Psoas muscle (tissue), 8 donors: ENCODE measurements around the gene CIC. TPM values are rescaled to one million over a fixed set of nuclear protein-coding genes. Genes with fewer than 3 reads are reported as not detected.

Experiments
- ATAC-seq, 4 donors: fragments of 200-7000 bp; cut with Tn5 transposase; one replicate each; pipeline ENCODE4 v1.9.1; 2020; ENCODE audit warnings: moderate library complexity in 3 of 4, mild to moderate bottlenecking in 2 of 4
- DNase-seq, 2 donors: peaks; one replicate each; pipeline ENCODE4 v3.0.0-alpha.2; 2020
- H3K27ac ChIP-seq: fragments of 200-600 bp; one replicate; pipeline ENCODE4 v1.8.0; 2022
- H3K27me3 ChIP-seq, 3 donors: fragments of 200-600 bp in 1 of 3; one replicate each; pipeline versions ENCODE4 v1.6.1 to v1.8.0; 2013 to 2022; ENCODE audit warnings: low read length in 2 of 3, mild to moderate bottlenecking in 2 of 3, moderate library complexity in 1 of 3; ENCODE audit not compliant: insufficient read depth in 3 of 3
- H3K36me3 ChIP-seq, 2 donors: fragments of 200-600 bp in 1 of 2; one replicate each; pipeline versions ENCODE4 v1.6.1 to v1.8.0; 2013 to 2022; ENCODE audit warnings: low read depth in 1 of 2, mild to moderate bottlenecking in 1 of 2, moderate library complexity in 1 of 2; ENCODE audit not compliant: insufficient read depth in 1 of 2
- H3K4me1 ChIP-seq: fragments of 200-600 bp; one replicate; pipeline ENCODE4 v1.8.0; 2022
- H3K4me3 ChIP-seq: fragments of 200-600 bp; one replicate; pipeline ENCODE4 v1.8.0; 2022; ENCODE audit warnings: mild to moderate bottlenecking
- H3K9me3 ChIP-seq: fragments of 200-600 bp; one replicate; pipeline ENCODE4 v1.8.0; 2022
- WGBS, 3 donors: extraction: QIAGEN DNeasy Blood & Tissue Kit; methylation state at CpG; one replicate each; pipeline versions ENCODE4 v1.1.6 to v1.1.7; 2013; 5-methylcytosine and 5-hydroxymethylcytosine counted together
- intact Hi-C, 2 donors: fragments of 100-400 bp; cut with DNase I; formaldehyde crosslinking; loops; one replicate each; pipeline versions ENCODE4 v1.11.0 to v1.14.2; 2022
- polyA plus RNA-seq, 3 donors: library from polyadenylated mRNA; stranded (reverse); fragments of 200-250 nt; gene quantifications; one replicate each; pipeline ENCODE4 v1.2.3, GENCODE V29; 2013
- total RNA-seq, 4 donors: library from RNA; stranded (reverse); fragmentation: NEBNext Ultra II Directional in 2 of 4; extraction: Animal tissue kit (Norgen Biotek cat#: 25700) in 2 of 4; gene quantifications; one replicate each; pipeline versions ENCODE4 v1.2.1 to v1.2.4, GENCODE V29; 2021 to 2023
- TF ChIP-seq, protein P1 (sequence below): fragments of 200-600 bp; IDR thresholded peaks from one replicate; pipeline ENCODE4 v1.8.0; 2022; ENCODE audit warnings: antibody characterized with exemption
- donor health status: healthy with polysubstance abuse.
- donor health status: DM: no; HTN: no; CAD: no; lungs with moderate emphysema.
- donor health status: Bipolar disorder and iron deficiency.
- donor health status: healthy.
- donor health status: DM: yes; HTN: yes; CAD: no.
- donor health status: DM: no; HTN: no; CAD: no.
- donor health status: DM: no; HTN: no; CAD: no.
- donor health status: DM: yes; HTN: yes; CAD: no.

CIC gene
- total and polyA plus RNA-seq, 7 donors = 17.1 to 55.0 (median 36.4) TPM

DNA sequence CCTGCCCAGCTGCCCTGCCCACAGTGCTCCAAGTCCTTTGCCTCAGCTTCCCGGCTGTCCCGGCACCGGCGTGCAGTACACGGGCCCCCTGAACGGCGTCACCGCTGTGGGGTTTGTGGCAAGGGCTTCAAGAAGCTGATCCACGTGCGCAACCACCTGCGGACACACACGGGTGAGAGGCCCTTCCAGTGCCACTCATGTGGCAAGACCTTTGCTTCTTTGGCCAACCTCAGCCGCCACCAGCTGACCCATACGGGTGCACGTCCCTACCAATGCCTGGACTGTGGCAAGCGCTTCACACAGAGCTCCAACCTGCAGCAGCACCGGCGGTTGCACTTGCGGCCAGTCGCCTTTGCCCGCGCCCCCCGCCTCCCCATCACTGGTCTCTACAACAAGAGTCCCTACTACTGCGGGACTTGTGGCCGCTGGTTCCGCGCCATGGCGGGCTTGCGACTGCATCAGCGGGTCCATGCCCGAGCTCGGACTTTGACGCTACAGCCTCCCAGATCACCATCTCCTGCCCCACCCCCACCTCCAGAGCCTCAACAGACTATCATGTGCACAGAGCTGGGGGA is 43.2 kb upstream of the CIC start:
- WGBS, 3 donors = 94 to 95% (median 94%) methylated on average over 29 to 33 of the region's 33 CpGs
- H3K4me3 ChIP-seq = no peak overlapping the region
- TF ChIP-seq, protein P1, sequence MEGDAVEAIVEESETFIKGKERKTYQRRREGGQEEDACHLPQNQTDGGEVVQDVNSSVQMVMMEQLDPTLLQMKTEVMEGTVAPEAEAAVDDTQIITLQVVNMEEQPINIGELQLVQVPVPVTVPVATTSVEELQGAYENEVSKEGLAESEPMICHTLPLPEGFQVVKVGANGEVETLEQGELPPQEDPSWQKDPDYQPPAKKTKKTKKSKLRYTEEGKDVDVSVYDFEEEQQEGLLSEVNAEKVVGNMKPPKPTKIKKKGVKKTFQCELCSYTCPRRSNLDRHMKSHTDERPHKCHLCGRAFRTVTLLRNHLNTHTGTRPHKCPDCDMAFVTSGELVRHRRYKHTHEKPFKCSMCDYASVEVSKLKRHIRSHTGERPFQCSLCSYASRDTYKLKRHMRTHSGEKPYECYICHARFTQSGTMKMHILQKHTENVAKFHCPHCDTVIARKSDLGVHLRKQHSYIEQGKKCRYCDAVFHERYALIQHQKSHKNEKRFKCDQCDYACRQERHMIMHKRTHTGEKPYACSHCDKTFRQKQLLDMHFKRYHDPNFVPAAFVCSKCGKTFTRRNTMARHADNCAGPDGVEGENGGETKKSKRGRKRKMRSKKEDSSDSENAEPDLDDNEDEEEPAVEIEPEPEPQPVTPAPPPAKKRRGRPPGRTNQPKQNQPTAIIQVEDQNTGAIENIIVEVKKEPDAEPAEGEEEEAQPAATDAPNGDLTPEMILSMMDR = no peak
- no peak for ATAC-seq
- peaks cover 11% of the 10 kb centered on the region for H3K4me1 ChIP-seq
- intact Hi-C loops = no loop called here
- no peaks in the 10 kb centered on the region for H3K27me3 ChIP-seq
- no peaks in the 10 kb centered on the region for H3K9me3 ChIP-seq
- H3K36me3 ChIP-seq = peaks cover 6 to 70% of the 10 kb centered on the region in 2 donors
- no peak overlapping the region for H3K27ac ChIP-seq
- no peak for DNase-seq

DNA sequence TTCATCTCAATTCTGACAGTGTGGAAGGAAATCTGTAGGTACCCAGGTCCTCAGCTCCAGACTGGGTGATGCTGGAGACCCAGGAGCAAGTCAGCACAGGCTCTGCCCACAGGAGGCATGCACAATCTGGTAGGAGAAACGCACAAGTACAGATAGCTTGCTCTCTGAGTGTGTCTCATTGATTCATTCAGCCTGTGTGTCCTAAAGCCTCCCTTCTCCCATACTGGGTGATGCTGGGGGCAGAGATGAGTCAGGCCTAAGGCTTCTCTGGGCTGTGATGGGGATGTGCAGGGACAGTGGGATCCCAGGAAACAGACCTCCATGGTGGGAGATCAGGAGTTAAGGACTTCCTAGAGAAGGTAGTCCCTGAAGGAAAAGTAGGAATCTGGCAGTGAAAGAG is 42.2 kb upstream of the CIC start:
- H3K9me3 ChIP-seq = no peaks in the 10 kb centered on the region
- no peaks in the 10 kb centered on the region for H3K27me3 ChIP-seq
- peaks cover 2% of the 10 kb centered on the region for H3K4me1 ChIP-seq
- ATAC-seq (no peak), DNase-seq (no peak)
- intact Hi-C loops = no loop called here
- H3K27ac ChIP-seq = no peak overlapping the region
- 90 to 96% (median 91%) methylated on average over 1 of the region's 1 CpG for WGBS, 3 donors
- H3K4me3 ChIP-seq = no peak overlapping the region
- TF ChIP-seq, protein P1 = no peak
- H3K36me3 ChIP-seq = peaks cover 6 to 81% of the 10 kb centered on the region in 2 donors

DNA sequence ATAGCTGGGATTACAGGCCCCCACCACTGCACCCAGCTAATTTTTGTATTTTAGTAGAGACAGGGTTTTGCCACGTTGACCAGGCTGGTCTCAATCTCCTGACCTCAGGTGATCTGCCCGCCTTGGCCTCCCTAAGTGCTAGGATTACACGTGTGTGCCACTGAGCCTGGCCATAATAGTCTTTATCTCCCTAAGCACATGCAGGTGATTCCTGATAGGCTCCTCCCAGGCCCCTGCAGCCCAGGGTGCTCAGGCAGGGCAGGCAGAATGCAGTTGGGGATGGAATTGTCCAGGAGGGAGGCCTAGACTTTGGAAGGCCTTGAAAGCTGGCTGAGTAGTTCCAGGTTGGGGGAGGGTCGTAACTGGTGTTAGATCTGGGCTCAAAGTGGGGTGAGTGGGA is 40.4 kb upstream of the CIC start:
- TF ChIP-seq, protein P1 = no peak
- intact Hi-C loops = no loop called here
- H3K9me3 ChIP-seq = no peaks in the 10 kb centered on the region

DNA sequence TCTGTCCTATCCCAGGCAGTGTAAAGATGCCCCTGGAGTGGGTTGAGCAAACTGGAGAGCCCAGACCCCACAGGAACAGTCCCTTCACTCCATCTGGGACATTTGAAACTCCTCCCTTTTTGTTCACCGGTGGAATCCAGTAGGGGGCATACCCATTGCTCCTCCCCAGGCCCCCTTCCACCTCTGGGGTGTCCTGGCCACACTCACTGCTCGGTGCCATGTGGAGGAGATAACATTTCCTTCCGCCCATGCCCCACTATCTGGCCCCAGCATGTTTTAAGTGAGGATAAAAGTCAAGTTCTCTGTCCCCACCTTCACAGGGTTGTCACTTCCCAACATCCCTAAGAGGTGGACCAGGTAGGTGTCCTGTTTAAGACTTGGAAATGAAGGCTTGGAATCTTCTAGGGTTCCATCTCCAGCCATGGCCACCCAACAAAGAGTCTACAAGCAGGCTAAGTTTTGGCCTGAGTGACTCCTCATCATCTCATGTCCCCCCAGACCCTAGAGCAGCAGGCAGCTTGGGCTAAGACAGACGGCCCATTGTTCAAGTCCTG is 39.7 kb upstream of the CIC start:
- intact Hi-C loops = no loop called here
- TF ChIP-seq, protein P1 = no peak
- Histone ChIP-seq H3K4me1 (no peaks in the 10 kb centered on the region), H3K36me3 (peaks cover 9 to 98% of the 10 kb centered on the region in 2 donors), H3K4me3 (no peak overlapping the region), H3K9me3 (no peaks in the 10 kb centered on the region), H3K27ac (no peak overlapping the region), H3K27me3 (no peaks in the 10 kb centered on the region)
- 60 to 77% (median 62%) methylated on average over 4 of the region's 4 CpGs for WGBS, 3 donors
- ATAC-seq = no peak
- DNase-seq = no peak

More for the DNA sequence above, 40.4 kb upstream of the CIC start:
- Histone ChIP-seq H3K27ac (no peak overlapping the region), H3K36me3 (peaks cover 6 to 94% of the 10 kb centered on the region in 2 donors), H3K4me1 (no peaks in the 10 kb centered on the region), H3K4me3 (no peak overlapping the region), H3K27me3 (no peaks in the 10 kb centered on the region)
- DNase-seq (no peak), ATAC-seq (no peak)
- 65 to 83% (median 76%) methylated on average over 4 of the region's 4 CpGs for WGBS, 3 donors
